IPS-NIHi7 (cell line): ENCODE measurements around the gene CD86.
"Not testable (repeated sequence)": the region's sequence is repeated elsewhere in the genome, so short reads cannot be mapped to it uniquely, and the experiment has no call there.

Experiments
- DNase-seq: peaks from one replicate; pipeline ENCODE4 v3.0.0; 2012; ENCODE audit warnings: mixed read lengths; ENCODE audit errors: extremely low spot score

CD86 gene

GRCh38 chr3:122164983-122165382 is 109.8 kb downstream of the CD86 start:
- DNase-seq, result not testable (repeated sequence)

GRCh38 chr3:122167630-122168029 is 112.5 kb downstream of the CD86 start:
- no peak for DNase-seq

- no peak for DNase-seq
Observed at GRCh38 chr3:122168044-122168443, 112.9 kb downstream of the CD86 start.

GRCh38 chr3:122169911-122170310 is 114.7 kb downstream of the CD86 start:
- DNase-seq, result no peak
